K562 (cell line): ENCODE results near the gene HNRNPDL. TPM values are rescaled to one million over a fixed set of nuclear protein-coding genes. Genes with fewer than 3 reads are reported as not detected.

Experiments used
- ESRRA ChIP-seq: fragments of 450-650 bp; IDR thresholded peaks from 2 replicates; pipeline ENCODE4 v1.6.1; 2014; ENCODE audit warnings: low read depth, mild to moderate bottlenecking, moderate library complexity, borderline replicate concordance
- ESRRB ChIP-seq: fragments of 250-450 bp; sonication (Bioruptor Pico); IDR thresholded peaks from 2 replicates; pipeline ENCODE4 v1.5.0; 2020; ENCODE audit warnings: mild to moderate bottlenecking, moderate library complexity, borderline replicate concordance
- EZH2 ChIP-seq: IDR thresholded peaks from 2 replicates; pipeline ENCODE4 v1.6.1; 2012; ENCODE audit warnings: low read depth, mild to moderate bottlenecking, inconsistent platforms, low read length, borderline replicate concordance
- FOXJ3 ChIP-seq: sonication (generic); formaldehyde crosslinking; IDR thresholded peaks from 2 replicates; pipeline ENCODE4 v1.4.0; 2020; ENCODE audit warnings: mild to moderate bottlenecking, missing genetic modification reagents
- HLTF ChIP-seq: fragments of 450-650 bp; IDR thresholded peaks from 2 replicates; pipeline ENCODE4 v1.6.1; 2016
- HNRNPUL1 ChIP-seq: fragments of 200-400 bp; formaldehyde crosslinking; IDR thresholded peaks from 2 replicates; pipeline ENCODE4 v1.6.1; 2017; ENCODE audit warnings: low read length
- MAX ChIP-seq: sonication (generic); formaldehyde crosslinking; IDR thresholded peaks from 2 replicates; pipeline ENCODE4 v1.9.0; 2022; ENCODE audit warnings: mild to moderate bottlenecking, missing genetic modification reagents
- OTX1 ChIP-seq: fragments of 450-650 bp; formaldehyde crosslinking; IDR thresholded peaks from 2 replicates; pipeline ENCODE4 v1.4.0; 2022; ENCODE audit warnings: mild to moderate bottlenecking
- PURB ChIP-seq: sonication (generic); formaldehyde crosslinking; IDR thresholded peaks from 2 replicates; pipeline ENCODE4 v1.9.0; 2021; ENCODE audit warnings: low read depth, mild to moderate bottlenecking, missing genetic modification reagents
- RBFOX2 ChIP-seq: fragments of 200-400 bp; formaldehyde crosslinking; IDR thresholded peaks from 2 replicates; pipeline ENCODE4 v1.6.1; 2017; ENCODE audit warnings: low read depth, mild to moderate bottlenecking, low read length, moderate library complexity
- SMAD3 ChIP-seq: fragments of 450-650 bp; formaldehyde crosslinking; conservative IDR thresholded peaks from 2 replicates; pipeline ENCODE4 v1.4.0; 2020; ENCODE audit warnings: mild to moderate bottlenecking
- SNRNP70 ChIP-seq: fragments of 200-400 bp; formaldehyde crosslinking; optimal IDR thresholded peaks from 2 replicates; pipeline ENCODE3; 2017; ENCODE audit warnings: low read depth, low read length
- SRSF9 ChIP-seq: fragments of 200-400 bp; formaldehyde crosslinking; IDR thresholded peaks from 2 replicates; pipeline ENCODE4 v1.6.1; 2017; ENCODE audit warnings: low read depth, low read length, borderline replicate concordance
- YBX1 ChIP-seq: fragments of 450-650 bp; IDR thresholded peaks from 2 replicates; pipeline ENCODE4 v1.7.1; 2016; ENCODE audit warnings: mild to moderate bottlenecking
- ZBTB8A ChIP-seq: fragments of 450-650 bp; IDR thresholded peaks from 2 replicates; pipeline ENCODE4 v1.6.1; 2018; ENCODE audit warnings: mild to moderate bottlenecking, moderate library complexity; ENCODE audit not compliant: partially characterized antibody
- ZFPM2 ChIP-seq: fragments of 250-450 bp; sonication (Bioruptor Pico); IDR thresholded peaks from 2 replicates; pipeline ENCODE4 v1.5.1; 2022; ENCODE audit warnings: mild to moderate bottlenecking
- polyA plus RNA-seq, 8 experiments: library from polyadenylated mRNA; depleted of rRNA in 4 of 8; stranded (reverse) in 5 of 8; unstranded in 3 of 8; fragments of >200 nt; fragmentation: Nextera tagmentation in 2 of 8; fragmentation: Illumina TruSeq in 1 of 8; extraction: Ambion mirVana in 2 of 8; extraction: Trizol in 1 of 8; gene quantifications; 2 replicates each; pipeline versions ENCODE4 v1.2.1 to v1.2.3, GENCODE V29; 2011 to 2014; ENCODE audit warnings: inconsistent platforms in 1 of 8, missing spikeins in 1 of 8
- total RNA-seq, 7 experiments: library from RNA; depleted of rRNA in 6 of 7; stranded (reverse); fragments of >200 nt in 6 of 7; fragmentation: Illumina TruSeq in 2 of 7; extraction: Trizol in 2 of 7; gene quantifications; 2 replicates each; pipeline versions ENCODE4 v1.2.1 to v1.2.3, GENCODE V29; 2011 to 2021; ENCODE audit warnings: low replicate concordance in 1 of 7
- TF ChIP-seq, protein P1 (sequence below): fragments of 200-600 bp; sonication (generic); IDR thresholded peaks from one replicate; pipeline ENCODE4 v1.6.1; 2012; ENCODE audit warnings: mild to moderate bottlenecking, low read depth, low read length, inconsistent platforms
- TF ChIP-seq, protein P2 (sequence below): fragments of 450-650 bp; conservative IDR thresholded peaks from 2 replicates; pipeline ENCODE4 v1.6.1; 2016; ENCODE audit warnings: missing genetic modification characterization, low read depth, mild to moderate bottlenecking, missing compliant biosample characterization, moderate library complexity

The HNRNPDL gene
- total and polyA plus RNA-seq, 9 of the 15 experiments (the other 6 are each of a cell fraction or from before 2014, with no cell fraction given) = 243 to 652 (median 351) TPM

DNA sequence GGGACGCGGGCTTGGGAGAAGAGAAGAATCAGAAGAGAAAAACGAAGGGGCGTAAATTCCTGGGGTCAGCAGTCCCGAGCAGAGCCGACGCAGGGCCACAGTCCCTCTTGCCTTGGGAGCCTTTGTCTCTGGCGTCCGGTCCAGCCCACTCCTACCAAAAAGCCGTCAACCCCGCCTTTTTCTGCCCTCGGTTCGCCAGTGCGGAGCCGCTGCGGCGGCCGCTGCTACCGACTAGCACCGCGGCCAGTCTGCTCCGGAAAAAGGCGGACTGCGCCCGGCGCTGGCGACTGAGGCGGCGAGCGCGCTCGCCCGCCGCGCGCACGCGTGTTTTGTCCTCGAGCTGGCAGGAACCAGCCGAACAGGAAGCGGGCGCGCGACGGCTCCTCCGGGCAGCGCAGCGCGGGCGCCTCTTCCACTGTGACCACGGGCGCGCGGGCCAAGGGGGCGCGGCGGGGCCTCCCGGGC is 502 bp downstream of the HNRNPDL start (continued):
- TF ChIP-seq OTX1 (CRISPR knock-in tag) (0 out of 2 replicates have a peak, but pooled peaks have one; percentile 18), MAX (CRISPR knock-in tag) (no peak), EZH2 (no peak), SNRNP70 (no peak), SRSF9 (no peak), PURB (no peak), RBFOX2 (peak; percentile 69), HLTF (no peak), ESRRB (no peak), ZBTB8A (no peak), FOXJ3 (CRISPR knock-in tag) (no peak), YBX1 (no peak), HNRNPUL1 (no peak), SMAD3 (no peak), ESRRA (no peak), ZFPM2 (CRISPR knock-in tag) (no peak)
- TF ChIP-seq, protein P1, sequence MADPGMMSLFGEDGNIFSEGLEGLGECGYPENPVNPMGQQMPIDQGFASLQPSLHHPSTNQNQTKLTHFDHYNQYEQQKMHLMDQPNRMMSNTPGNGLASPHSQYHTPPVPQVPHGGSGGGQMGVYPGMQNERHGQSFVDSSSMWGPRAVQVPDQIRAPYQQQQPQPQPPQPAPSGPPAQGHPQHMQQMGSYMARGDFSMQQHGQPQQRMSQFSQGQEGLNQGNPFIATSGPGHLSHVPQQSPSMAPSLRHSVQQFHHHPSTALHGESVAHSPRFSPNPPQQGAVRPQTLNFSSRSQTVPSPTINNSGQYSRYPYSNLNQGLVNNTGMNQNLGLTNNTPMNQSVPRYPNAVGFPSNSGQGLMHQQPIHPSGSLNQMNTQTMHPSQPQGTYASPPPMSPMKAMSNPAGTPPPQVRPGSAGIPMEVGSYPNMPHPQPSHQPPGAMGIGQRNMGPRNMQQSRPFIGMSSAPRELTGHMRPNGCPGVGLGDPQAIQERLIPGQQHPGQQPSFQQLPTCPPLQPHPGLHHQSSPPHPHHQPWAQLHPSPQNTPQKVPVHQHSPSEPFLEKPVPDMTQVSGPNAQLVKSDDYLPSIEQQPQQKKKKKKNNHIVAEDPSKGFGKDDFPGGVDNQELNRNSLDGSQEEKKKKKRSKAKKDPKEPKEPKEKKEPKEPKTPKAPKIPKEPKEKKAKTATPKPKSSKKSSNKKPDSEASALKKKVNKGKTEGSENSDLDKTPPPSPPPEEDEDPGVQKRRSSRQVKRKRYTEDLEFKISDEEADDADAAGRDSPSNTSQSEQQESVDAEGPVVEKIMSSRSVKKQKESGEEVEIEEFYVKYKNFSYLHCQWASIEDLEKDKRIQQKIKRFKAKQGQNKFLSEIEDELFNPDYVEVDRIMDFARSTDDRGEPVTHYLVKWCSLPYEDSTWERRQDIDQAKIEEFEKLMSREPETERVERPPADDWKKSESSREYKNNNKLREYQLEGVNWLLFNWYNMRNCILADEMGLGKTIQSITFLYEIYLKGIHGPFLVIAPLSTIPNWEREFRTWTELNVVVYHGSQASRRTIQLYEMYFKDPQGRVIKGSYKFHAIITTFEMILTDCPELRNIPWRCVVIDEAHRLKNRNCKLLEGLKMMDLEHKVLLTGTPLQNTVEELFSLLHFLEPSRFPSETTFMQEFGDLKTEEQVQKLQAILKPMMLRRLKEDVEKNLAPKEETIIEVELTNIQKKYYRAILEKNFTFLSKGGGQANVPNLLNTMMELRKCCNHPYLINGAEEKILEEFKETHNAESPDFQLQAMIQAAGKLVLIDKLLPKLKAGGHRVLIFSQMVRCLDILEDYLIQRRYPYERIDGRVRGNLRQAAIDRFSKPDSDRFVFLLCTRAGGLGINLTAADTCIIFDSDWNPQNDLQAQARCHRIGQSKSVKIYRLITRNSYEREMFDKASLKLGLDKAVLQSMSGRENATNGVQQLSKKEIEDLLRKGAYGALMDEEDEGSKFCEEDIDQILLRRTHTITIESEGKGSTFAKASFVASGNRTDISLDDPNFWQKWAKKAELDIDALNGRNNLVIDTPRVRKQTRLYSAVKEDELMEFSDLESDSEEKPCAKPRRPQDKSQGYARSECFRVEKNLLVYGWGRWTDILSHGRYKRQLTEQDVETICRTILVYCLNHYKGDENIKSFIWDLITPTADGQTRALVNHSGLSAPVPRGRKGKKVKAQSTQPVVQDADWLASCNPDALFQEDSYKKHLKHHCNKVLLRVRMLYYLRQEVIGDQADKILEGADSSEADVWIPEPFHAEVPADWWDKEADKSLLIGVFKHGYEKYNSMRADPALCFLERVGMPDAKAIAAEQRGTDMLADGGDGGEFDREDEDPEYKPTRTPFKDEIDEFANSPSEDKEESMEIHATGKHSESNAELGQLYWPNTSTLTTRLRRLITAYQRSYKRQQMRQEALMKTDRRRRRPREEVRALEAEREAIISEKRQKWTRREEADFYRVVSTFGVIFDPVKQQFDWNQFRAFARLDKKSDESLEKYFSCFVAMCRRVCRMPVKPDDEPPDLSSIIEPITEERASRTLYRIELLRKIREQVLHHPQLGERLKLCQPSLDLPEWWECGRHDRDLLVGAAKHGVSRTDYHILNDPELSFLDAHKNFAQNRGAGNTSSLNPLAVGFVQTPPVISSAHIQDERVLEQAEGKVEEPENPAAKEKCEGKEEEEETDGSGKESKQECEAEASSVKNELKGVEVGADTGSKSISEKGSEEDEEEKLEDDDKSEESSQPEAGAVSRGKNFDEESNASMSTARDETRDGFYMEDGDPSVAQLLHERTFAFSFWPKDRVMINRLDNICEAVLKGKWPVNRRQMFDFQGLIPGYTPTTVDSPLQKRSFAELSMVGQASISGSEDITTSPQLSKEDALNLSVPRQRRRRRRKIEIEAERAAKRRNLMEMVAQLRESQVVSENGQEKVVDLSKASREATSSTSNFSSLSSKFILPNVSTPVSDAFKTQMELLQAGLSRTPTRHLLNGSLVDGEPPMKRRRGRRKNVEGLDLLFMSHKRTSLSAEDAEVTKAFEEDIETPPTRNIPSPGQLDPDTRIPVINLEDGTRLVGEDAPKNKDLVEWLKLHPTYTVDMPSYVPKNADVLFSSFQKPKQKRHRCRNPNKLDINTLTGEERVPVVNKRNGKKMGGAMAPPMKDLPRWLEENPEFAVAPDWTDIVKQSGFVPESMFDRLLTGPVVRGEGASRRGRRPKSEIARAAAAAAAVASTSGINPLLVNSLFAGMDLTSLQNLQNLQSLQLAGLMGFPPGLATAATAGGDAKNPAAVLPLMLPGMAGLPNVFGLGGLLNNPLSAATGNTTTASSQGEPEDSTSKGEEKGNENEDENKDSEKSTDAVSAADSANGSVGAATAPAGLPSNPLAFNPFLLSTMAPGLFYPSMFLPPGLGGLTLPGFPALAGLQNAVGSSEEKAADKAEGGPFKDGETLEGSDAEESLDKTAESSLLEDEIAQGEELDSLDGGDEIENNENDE = no peak
- TF ChIP-seq, protein P2, sequence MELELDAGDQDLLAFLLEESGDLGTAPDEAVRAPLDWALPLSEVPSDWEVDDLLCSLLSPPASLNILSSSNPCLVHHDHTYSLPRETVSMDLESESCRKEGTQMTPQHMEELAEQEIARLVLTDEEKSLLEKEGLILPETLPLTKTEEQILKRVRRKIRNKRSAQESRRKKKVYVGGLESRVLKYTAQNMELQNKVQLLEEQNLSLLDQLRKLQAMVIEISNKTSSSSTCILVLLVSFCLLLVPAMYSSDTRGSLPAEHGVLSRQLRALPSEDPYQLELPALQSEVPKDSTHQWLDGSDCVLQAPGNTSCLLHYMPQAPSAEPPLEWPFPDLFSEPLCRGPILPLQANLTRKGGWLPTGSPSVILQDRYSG (tag) = no peak
